Suprapubic skin (tissue), 4 donors: Measurements from ENCODE around the gene ADAMTS16. TPM values are rescaled to one million over a fixed set of nuclear protein-coding genes. Genes with fewer than 3 reads are reported as not detected.

Source experiments
- DNase-seq, 2 donors: peaks; one replicate each; pipeline ENCODE4 v3.0.0-alpha.2; 2019; ENCODE audit warnings: low spot score in 2 of 2
- H3K27ac ChIP-seq: fragments of 200-600 bp; sonication (generic); one replicate; pipeline ENCODE4 v1.5.1; 2019
- H3K27me3 ChIP-seq: fragments of 200-600 bp; sonication (generic); one replicate; pipeline ENCODE4 v1.5.1; 2019
- H3K36me3 ChIP-seq: fragments of 200-600 bp; sonication (generic); one replicate; pipeline ENCODE4 v1.5.1; 2019
- H3K4me1 ChIP-seq: fragments of 200-600 bp; sonication (generic); one replicate; pipeline ENCODE4 v1.5.1; 2019
- H3K4me3 ChIP-seq: fragments of 200-600 bp; sonication (generic); one replicate; pipeline ENCODE4 v1.5.1; 2019; ENCODE audit warnings: mild to moderate bottlenecking
- H3K9me3 ChIP-seq: fragments of 200-600 bp; sonication (generic); one replicate; pipeline ENCODE4 v1.5.1; 2019
- EP300 ChIP-seq: sonication (generic); formaldehyde crosslinking; IDR thresholded peaks from one replicate; pipeline ENCODE4 v1.6.1; 2017; ENCODE audit warnings: antibody characterized with exemption
- POLR2A ChIP-seq, 2 donors: fragments of 450-650 bp; IDR thresholded peaks; one replicate each; pipeline ENCODE4 v1.6.1; 2017; ENCODE audit warnings: antibody characterized with exemption in 2 of 2, mild to moderate bottlenecking in 2 of 2, moderate library complexity in 2 of 2
- POLR2AphosphoS5 ChIP-seq, 3 donors: sonication (generic); formaldehyde crosslinking; IDR thresholded peaks; one replicate each; pipeline ENCODE4 v1.6.1; 2017; ENCODE audit warnings: antibody characterized with exemption in 3 of 3
- WGBS: methylation state at CpG from one replicate; pipeline ENCODE4 v1.1.5; 2018; 5-methylcytosine and 5-hydroxymethylcytosine counted together
- total RNA-seq, 4 donors: library from RNA; depleted of rRNA; stranded (reverse); fragments of >200 nt; gene quantifications; one replicate each; pipeline ENCODE4 v1.1.0, GENCODE V29; 2016
- TF ChIP-seq, protein P1 (sequence below), 2 donors: fragments of 200-600 bp in 1 of 2; fragments of 450-650 bp in 1 of 2; sonication (generic) in 1 of 2; IDR thresholded peaks; one replicate each; pipeline ENCODE4 v1.5.1; 2016 to 2019; ENCODE audit warnings: antibody characterized with exemption in 2 of 2, mild to moderate bottlenecking in 1 of 2, moderate library complexity in 1 of 2

The ADAMTS16 gene
- total RNA-seq, 4 donors from 2014 or later, result 0.10 to 0.64 TPM; not detected in 2

DNA sequence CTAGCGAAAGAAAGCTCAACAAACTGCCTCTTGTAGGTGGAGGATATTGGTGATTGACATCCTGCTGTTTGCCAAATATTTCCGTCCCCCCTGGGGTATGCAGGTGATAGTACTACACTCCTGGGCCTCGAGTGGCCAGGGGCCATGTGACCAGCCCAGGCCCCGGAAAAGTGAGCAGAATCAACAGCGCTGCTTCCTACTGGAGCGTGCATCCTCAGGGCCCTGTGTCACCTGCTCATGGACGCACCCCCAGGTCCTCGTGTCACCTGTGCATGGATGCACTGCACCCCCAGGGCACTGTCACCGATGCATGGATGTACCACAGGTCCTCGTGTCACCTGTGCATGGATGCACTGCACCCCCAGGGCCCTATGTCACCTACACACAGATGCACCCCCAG is 43.8 kb downstream of the ADAMTS16 start:
- no peak for DNase-seq
- TF ChIP-seq POLR2A (IDR thresholded peaks at IDR 0.05), result no peak
- TF ChIP-seq, protein P1, sequence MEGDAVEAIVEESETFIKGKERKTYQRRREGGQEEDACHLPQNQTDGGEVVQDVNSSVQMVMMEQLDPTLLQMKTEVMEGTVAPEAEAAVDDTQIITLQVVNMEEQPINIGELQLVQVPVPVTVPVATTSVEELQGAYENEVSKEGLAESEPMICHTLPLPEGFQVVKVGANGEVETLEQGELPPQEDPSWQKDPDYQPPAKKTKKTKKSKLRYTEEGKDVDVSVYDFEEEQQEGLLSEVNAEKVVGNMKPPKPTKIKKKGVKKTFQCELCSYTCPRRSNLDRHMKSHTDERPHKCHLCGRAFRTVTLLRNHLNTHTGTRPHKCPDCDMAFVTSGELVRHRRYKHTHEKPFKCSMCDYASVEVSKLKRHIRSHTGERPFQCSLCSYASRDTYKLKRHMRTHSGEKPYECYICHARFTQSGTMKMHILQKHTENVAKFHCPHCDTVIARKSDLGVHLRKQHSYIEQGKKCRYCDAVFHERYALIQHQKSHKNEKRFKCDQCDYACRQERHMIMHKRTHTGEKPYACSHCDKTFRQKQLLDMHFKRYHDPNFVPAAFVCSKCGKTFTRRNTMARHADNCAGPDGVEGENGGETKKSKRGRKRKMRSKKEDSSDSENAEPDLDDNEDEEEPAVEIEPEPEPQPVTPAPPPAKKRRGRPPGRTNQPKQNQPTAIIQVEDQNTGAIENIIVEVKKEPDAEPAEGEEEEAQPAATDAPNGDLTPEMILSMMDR (IDR thresholded peaks at IDR 0.05), result no peak
- TF ChIP-seq EP300, result no peak
- no peak for TF ChIP-seq POLR2AphosphoS5 (IDR thresholded peaks at IDR 0.05)
- Histone ChIP-seq H3K4me1 (no peaks in the 10 kb centered on the region), H3K9me3 (no peaks in the 10 kb centered on the region), H3K36me3 (no peaks in the 10 kb centered on the region), H3K4me3 (no peak overlapping the region), H3K27me3 (peaks cover 3% of the 10 kb centered on the region), H3K27ac (no peak overlapping the region)
- WGBS, result 76% methylated on average over 10 of the region's 10 CpGs

GRCh38 chr5:5188376-5189050 is 48.4 kb downstream of the ADAMTS16 start:
- H3K36me3 ChIP-seq, result no peaks in the 10 kb centered on the region
- no peak for DNase-seq
- H3K27me3 ChIP-seq, result no peaks in the 10 kb centered on the region
- WGBS, result 36% methylated on average over 11 of the region's 11 CpGs
- TF ChIP-seq POLR2A (IDR thresholded peaks at IDR 0.05), result no peak
- TF ChIP-seq, protein P1 (IDR thresholded peaks at IDR 0.05), result no peak
- no peaks in the 10 kb centered on the region for H3K4me1 ChIP-seq
- H3K27ac ChIP-seq, result no peak overlapping the region
- H3K9me3 ChIP-seq, result no peaks in the 10 kb centered on the region
- no peak overlapping the region for H3K4me3 ChIP-seq

DNA sequence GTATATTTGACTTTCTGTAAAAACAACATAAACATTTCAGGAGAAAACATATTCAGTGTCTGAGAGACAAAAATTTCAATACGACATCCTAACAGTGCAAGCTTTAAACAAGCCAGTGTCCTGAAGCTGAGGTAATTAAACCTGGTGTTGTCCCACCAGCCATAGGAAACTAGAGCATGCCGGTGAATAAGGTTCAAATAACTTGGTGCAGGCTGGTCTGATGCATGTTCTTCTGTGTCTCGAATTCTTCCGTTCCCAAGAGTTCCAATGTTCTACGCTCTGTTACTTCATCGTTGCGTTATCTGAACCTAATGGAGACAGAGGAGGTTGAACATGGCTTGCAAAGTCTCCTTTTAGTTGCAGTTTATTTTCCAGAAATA is 48.9 kb downstream of the ADAMTS16 start:
- Histone ChIP-seq H3K4me1 (no peaks in the 10 kb centered on the region), H3K4me3 (no peak overlapping the region), H3K36me3 (no peaks in the 10 kb centered on the region), H3K27ac (no peak overlapping the region), H3K27me3 (no peaks in the 10 kb centered on the region), H3K9me3 (no peaks in the 10 kb centered on the region)
- TF ChIP-seq POLR2AphosphoS5 (IDR thresholded peaks at IDR 0.05) (no peak), EP300 (no peak), POLR2A (IDR thresholded peaks at IDR 0.05) (no peak)
- TF ChIP-seq, protein P1 (IDR thresholded peaks at IDR 0.05), result no peak
- WGBS, result 80% methylated on average over 7 of the region's 7 CpGs
- DNase-seq, result no peak

GRCh38 chr5:5191906-5192305 is 51.8 kb downstream of the ADAMTS16 start:
- DNase-seq, result no peak
- no peak for TF ChIP-seq POLR2AphosphoS5 (IDR thresholded peaks at IDR 0.05)
- TF ChIP-seq, protein P1 (IDR thresholded peaks at IDR 0.05), result no peak
- TF ChIP-seq EP300, result no peak
- no peak for TF ChIP-seq POLR2A (IDR thresholded peaks at IDR 0.05)
- no peaks in the 10 kb centered on the region for H3K9me3 ChIP-seq
- H3K27me3 ChIP-seq, result no peaks in the 10 kb centered on the region
- H3K4me3 ChIP-seq, result no peak overlapping the region
- H3K4me1 ChIP-seq, result no peaks in the 10 kb centered on the region
- 89% methylated on average over 3 of the region's 3 CpGs for WGBS
- H3K27ac ChIP-seq, result no peak overlapping the region
- H3K36me3 ChIP-seq, result no peaks in the 10 kb centered on the region

- TF ChIP-seq EP300 (no peak), POLR2A (IDR thresholded peaks at IDR 0.05) (no peak), POLR2AphosphoS5 (IDR thresholded peaks at IDR 0.05) (no peak)
- TF ChIP-seq, protein P1 (IDR thresholded peaks at IDR 0.05), result no peak
- Histone ChIP-seq H3K36me3 (no peaks in the 10 kb centered on the region), H3K27ac (no peak overlapping the region), H3K4me3 (no peak overlapping the region), H3K27me3 (no peaks in the 10 kb centered on the region), H3K4me1 (no peaks in the 10 kb centered on the region), H3K9me3 (no peaks in the 10 kb centered on the region)
- WGBS, result 74% methylated on average over 2 of the region's 2 CpGs
- no peak for DNase-seq
Measured at GRCh38 chr5:5192681-5193080, 52.6 kb downstream of the ADAMTS16 start.
